IMR-90 (cell line): Measurements from ENCODE around the gene CDKAL1. TPM values are rescaled to one million over a fixed set of nuclear protein-coding genes. Genes with fewer than 3 reads are reported as not detected.

Experiments used
- ATAC-seq: fragments of 200-7000 bp; cut with Tn5 transposase; 2 replicates; pipeline ENCODE4 v1.9.1; 2020; ENCODE audit warnings: low read depth, mild to moderate bottlenecking, moderate library complexity
- BruUV-seq: library from RNA; stranded (reverse); fragments of 400-500 nt; replicated peaks from 2 replicates; lab custom pipeline; 2021; lab: Mats Ljungman, UMichigan
- CTCF ChIA-PET: fragments of 300-600 bp; formaldehyde crosslinking; extraction: SDS; loops from one replicate; lab custom pipeline; 2021; ENCODE audit warnings: antibody characterized with exemption; lab: Yijun Ruan, JAX
- POLR2A ChIA-PET: fragments of 300-600 bp; sonication (Branson Sonifier 250); formaldehyde crosslinking; loops from one replicate; lab custom pipeline; 2022; ENCODE audit warnings: antibody characterized with exemption; ENCODE audit not compliant: unreplicated experiment; lab: Charles Lee
- DNase-seq: peaks from one replicate; pipeline ENCODE4 v3.0.0; 2013
- H2AFZ ChIP-seq: replicated peaks from 2 replicates; pipeline ENCODE3; 2013; ENCODE audit warnings: low read length, mild to moderate bottlenecking; ENCODE audit not compliant: poor library complexity
- H2AK5ac ChIP-seq: 2 replicates; pipeline ENCODE4 v1.6.1; 2013; ENCODE audit warnings: low read depth, low read length, inconsistent platforms
- H2AK9ac ChIP-seq: replicated peaks from 2 replicates; pipeline ENCODE3; 2013; ENCODE audit warnings: mild to moderate bottlenecking, low read depth, low read length, moderate library complexity; ENCODE audit not compliant: poor library complexity
- H2BK120ac ChIP-seq: 2 replicates; pipeline ENCODE4 v1.6.1; 2013; ENCODE audit warnings: low read depth, low read length, inconsistent platforms
- H2BK15ac ChIP-seq: 3 replicates; pipeline ENCODE4 v1.6.1; 2013; ENCODE audit warnings: low read depth, low read length, inconsistent platforms
- H2BK20ac ChIP-seq: 2 replicates; pipeline ENCODE4 v1.6.1; 2013; ENCODE audit warnings: low read depth, mild to moderate bottlenecking, inconsistent platforms, low read length, moderate library complexity
- H2BK5ac ChIP-seq: 2 replicates; pipeline ENCODE4 v1.6.1; 2013; ENCODE audit warnings: mild to moderate bottlenecking, low read depth, low read length, inconsistent platforms; ENCODE audit not compliant: poor library complexity, severe bottlenecking
- H3K14ac ChIP-seq: replicated peaks from 2 replicates; pipeline ENCODE4 v1.6.1; 2013; ENCODE audit warnings: low read depth, low read length, inconsistent platforms
- H3K18ac ChIP-seq: 2 replicates; pipeline ENCODE4 v1.6.1; 2013; ENCODE audit warnings: low read depth, low read length, control low read depth
- H3K23ac ChIP-seq: 2 replicates; pipeline ENCODE4 v1.6.1; 2013; ENCODE audit warnings: low read depth, low read length, inconsistent platforms
- H3K27ac ChIP-seq: 2 replicates; pipeline ENCODE4 v1.5.1; 2013; ENCODE audit warnings: mild to moderate bottlenecking, control low read depth, low read length; ENCODE audit not compliant: insufficient read depth
- H3K27me3 ChIP-seq: 2 replicates; pipeline ENCODE4 v1.6.1; 2013; ENCODE audit warnings: low read length; ENCODE audit not compliant: control insufficient read depth, insufficient read depth
- H3K36me3 ChIP-seq: 2 replicates; pipeline ENCODE4 v1.6.1; 2013; ENCODE audit warnings: low read length, mixed read lengths; ENCODE audit not compliant: control insufficient read depth, insufficient read depth
- H3K4ac ChIP-seq: 2 replicates; pipeline ENCODE4 v1.6.1; 2013; ENCODE audit warnings: low read depth, low read length, inconsistent platforms
- H3K4me1 ChIP-seq: 2 replicates; pipeline ENCODE4 v1.6.1; 2013; ENCODE audit warnings: low read length, mixed read lengths; ENCODE audit not compliant: control insufficient read depth, insufficient read depth
- H3K4me2 ChIP-seq: 2 replicates; pipeline ENCODE4 v1.6.1; 2013; ENCODE audit warnings: low read depth, mild to moderate bottlenecking, control low read depth, low read length, moderate library complexity
- H3K4me3 ChIP-seq: 2 replicates; pipeline ENCODE4 v1.5.1; 2013; ENCODE audit warnings: low read depth, mild to moderate bottlenecking, control low read depth, low read length, moderate library complexity; ENCODE audit not compliant: insufficient read depth
- H3K56ac ChIP-seq: 2 replicates; pipeline ENCODE4 v1.6.1; 2013; ENCODE audit warnings: low read length, inconsistent platforms; ENCODE audit not compliant: insufficient read depth; ENCODE audit errors: extremely low read depth
- H3K79me1 ChIP-seq, 2 experiments: 2 replicates each; pipeline ENCODE4 v1.6.1; 2013; ENCODE audit warnings: low read length in 2 of 2, inconsistent platforms in 1 of 2, low read depth in 1 of 2
- H3K9ac ChIP-seq: 2 replicates; pipeline ENCODE4 v1.6.1; 2013; ENCODE audit warnings: low read depth, low read length, control low read depth
- H3K9me1 ChIP-seq: 2 replicates; pipeline ENCODE4 v1.6.1; 2013; ENCODE audit warnings: low read length, inconsistent platforms; ENCODE audit not compliant: insufficient read depth
- H3K9me3 ChIP-seq: 2 replicates; pipeline ENCODE4 v1.6.1; 2013; ENCODE audit warnings: low read length; ENCODE audit not compliant: control insufficient read depth, insufficient read depth
- H4K20me1 ChIP-seq: 2 replicates; pipeline ENCODE4 v1.6.1; 2013; ENCODE audit warnings: low read length, inconsistent platforms; ENCODE audit not compliant: insufficient read depth
- H4K5ac ChIP-seq: 2 replicates; pipeline ENCODE4 v1.6.1; 2013; ENCODE audit warnings: mild to moderate bottlenecking, low read depth, low read length, control low read depth
- H4K8ac ChIP-seq, 2 experiments: 2 replicates each; pipeline ENCODE4 v1.6.1; 2013; ENCODE audit warnings: low read depth in 2 of 2, low read length in 2 of 2, control low read depth in 1 of 2, inconsistent platforms in 1 of 2
- H4K91ac ChIP-seq: 2 replicates; pipeline ENCODE4 v1.6.1; 2013; ENCODE audit warnings: low read depth, low read length, inconsistent platforms; ENCODE audit not compliant: insufficient read depth
- BHLHE40 ChIP-seq: fragments of 150-350 bp; IDR thresholded peaks from 2 replicates; pipeline ENCODE4 v1.6.1; 2016; ENCODE audit warnings: mild to moderate bottlenecking, low read depth, low read length
- CEBPB ChIP-seq: IDR thresholded peaks from 2 replicates; pipeline ENCODE4 v1.6.1; 2012; ENCODE audit warnings: low read depth, low read length, improper control_type of control experiment
- CHD1 ChIP-seq: IDR thresholded peaks from 2 replicates; pipeline ENCODE4 v1.6.1; 2012; ENCODE audit warnings: low read depth, low read length, improper control_type of control experiment
- FOS ChIP-seq: fragments of 150-350 bp; IDR thresholded peaks from 2 replicates; pipeline ENCODE4 v1.6.1; 2016; ENCODE audit warnings: low read depth, low read length
- MAFK ChIP-seq: IDR thresholded peaks from 2 replicates; pipeline ENCODE4 v1.6.1; 2012; ENCODE audit warnings: low read depth, low read length, improper control_type of control experiment
- MAZ ChIP-seq: IDR thresholded peaks from 2 replicates; pipeline ENCODE4 v1.6.1; 2012; ENCODE audit warnings: low read depth, mild to moderate bottlenecking, low read length, improper control_type of control experiment, moderate library complexity, borderline replicate concordance
- MXI1 ChIP-seq: IDR thresholded peaks from 2 replicates; pipeline ENCODE4 v1.6.1; 2012; ENCODE audit warnings: low read depth, mild to moderate bottlenecking, low read length, moderate library complexity, borderline replicate concordance
- NFE2L2 ChIP-seq: fragments of 150-350 bp; IDR thresholded peaks from 2 replicates; pipeline ENCODE4 v1.6.1; 2016; ENCODE audit warnings: low read depth, mild to moderate bottlenecking, low read length
- POLR2A ChIP-seq: IDR thresholded peaks from 2 replicates; pipeline ENCODE4 v1.6.1; 2012; ENCODE audit warnings: mild to moderate bottlenecking, low read depth, low read length
- RAD21 ChIP-seq: IDR thresholded peaks from 2 replicates; pipeline ENCODE4 v1.6.1; 2012; ENCODE audit warnings: low read length, improper control_type of control experiment
- SMC3 ChIP-seq: fragments of 150-350 bp; IDR thresholded peaks from 2 replicates; pipeline ENCODE4 v1.6.1; 2016; ENCODE audit warnings: low read depth, mild to moderate bottlenecking, antibody characterized with exemption, low read length, moderate library complexity
- USF2 ChIP-seq: fragments of 150-350 bp; IDR thresholded peaks from 2 replicates; pipeline ENCODE4 v1.6.1; 2017; ENCODE audit warnings: mild to moderate bottlenecking, antibody characterized with exemption, low read length, low read depth
- WGBS, 2 experiments: methylation state at CpG; one replicate each; pipeline versions ENCODE4 v1.1.5 to v1.1.7; 2013; ENCODE audit warnings: missing lambda C conversion rate in 2 of 2; ENCODE audit not compliant: insufficient read length in 1 of 2; ENCODE audit errors: extremely low coverage in 2 of 2; 5-methylcytosine and 5-hydroxymethylcytosine counted together
- dilution Hi-C: fragments of 300-500 bp; cut with HindIII; formaldehyde crosslinking; loops from one replicate; pipeline ENCODE4 v1.14.3; 2018; ENCODE audit warnings: low sequenced_read_pairs; ENCODE audit not compliant: unreplicated experiment
- in situ Hi-C: fragments of 300-500 bp; cut with MboI; formaldehyde crosslinking; loops from 3 replicates; pipeline ENCODE4 v1.14.3; 2019; ENCODE audit warnings: low sequenced_read_pairs, inconsistent platforms, mixed read lengths
- intact Hi-C: fragments of 100-400 bp; cut with micrococcal nuclease; formaldehyde crosslinking; loops from 2 replicates; pipeline ENCODE4 v1.10.0; 2022
- polyA plus RNA-seq, 3 experiments: library from polyadenylated mRNA; depleted of rRNA; stranded (reverse); fragments of >200 nt; gene quantifications; 2 replicates each; pipeline ENCODE4 v1.2.3, GENCODE V29; 2012; ENCODE audit warnings: low replicate concordance in 1 of 3
- total RNA-seq: library from RNA; depleted of rRNA; stranded (reverse); fragments of >200 nt; gene quantifications from 2 replicates; pipeline ENCODE4 v1.2.3, GENCODE V29; 2012
- TF ChIP-seq, protein P1 (sequence below): fragments of 150-350 bp; IDR thresholded peaks from 2 replicates; pipeline ENCODE4 v1.6.1; 2016; ENCODE audit warnings: low read depth, mild to moderate bottlenecking, low read length, moderate library complexity, borderline replicate concordance

Gene CDKAL1
- total and polyA plus RNA-seq, 2 of the 4 experiments (the other 2 are of a cell fraction) = 3.7 to 13.1 TPM

GRCh38 chr6:20837189-20837588 is 302.9 kb downstream of the CDKAL1 start:
- Histone ChIP-seq H2AK5ac (no peak overlapping the region), H2AK9ac (no peak overlapping the region), H4K8ac (no peak overlapping the region), H3K4ac (no peak overlapping the region), H3K4me2 (no peak overlapping the region), H3K18ac (no peak overlapping the region), H2BK120ac (no peak overlapping the region), H2BK20ac (no peak overlapping the region), H2BK15ac (no peak overlapping the region), H3K4me3 (no peak overlapping the region), H3K14ac (no peak overlapping the region), H3K27me3 (no peaks in the 10 kb centered on the region), H3K23ac (no peak overlapping the region), H3K9me1 (no peaks in the 10 kb centered on the region), H2AFZ (no peak overlapping the region), H4K5ac (no peak overlapping the region), H4K20me1 (no peaks in the 10 kb centered on the region), H3K36me3 (no peaks in the 10 kb centered on the region; the same call in 1 of the 2 replicates), H3K56ac (no peak overlapping the region), H4K91ac (no peak overlapping the region), H3K9ac (no peak overlapping the region), H3K79me1 (no peaks in the 10 kb centered on the region), H3K27ac (no peak overlapping the region), H3K9me3 (no peaks in the 10 kb centered on the region), H2BK5ac (no peak overlapping the region), H3K4me1 (no peaks in the 10 kb centered on the region)
- ChIA-PET POLR2A (no interaction called here), CTCF (no interaction called here)
- no peak for DNase-seq
- in situ Hi-C loops (no loop called here), dilution Hi-C loops (no loop called here), intact Hi-C loops (no loop called here)
- WGBS, 2 experiments = no CpG with 5 or more reads among the region's 2 CpGs
- BruUV-seq = no TSS peak
- no peak for TF ChIP-seq CEBPB
- no peak for TF ChIP-seq NFE2L2
- TF ChIP-seq SMC3 = no peak
- no peak for TF ChIP-seq MAZ
- TF ChIP-seq USF2 = no peak
- TF ChIP-seq FOS = no peak
- no peak for TF ChIP-seq MXI1
- TF ChIP-seq BHLHE40 = no peak
- TF ChIP-seq POLR2A = no peak
- TF ChIP-seq CHD1 = no peak
- no peak for TF ChIP-seq MAFK
- TF ChIP-seq, protein P1, sequence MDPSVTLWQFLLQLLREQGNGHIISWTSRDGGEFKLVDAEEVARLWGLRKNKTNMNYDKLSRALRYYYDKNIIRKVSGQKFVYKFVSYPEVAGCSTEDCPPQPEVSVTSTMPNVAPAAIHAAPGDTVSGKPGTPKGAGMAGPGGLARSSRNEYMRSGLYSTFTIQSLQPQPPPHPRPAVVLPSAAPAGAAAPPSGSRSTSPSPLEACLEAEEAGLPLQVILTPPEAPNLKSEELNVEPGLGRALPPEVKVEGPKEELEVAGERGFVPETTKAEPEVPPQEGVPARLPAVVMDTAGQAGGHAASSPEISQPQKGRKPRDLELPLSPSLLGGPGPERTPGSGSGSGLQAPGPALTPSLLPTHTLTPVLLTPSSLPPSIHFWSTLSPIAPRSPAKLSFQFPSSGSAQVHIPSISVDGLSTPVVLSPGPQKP = no peak
- TF ChIP-seq RAD21 = no peak
- no peak for ATAC-seq
